ENCODE measurements around the gene FAAP20. TPM values are rescaled to one million over a fixed set of nuclear protein-coding genes. Genes with fewer than 3 reads are reported as not detected.

FAAP20 gene
- total and polyA plus RNA-seq, 9 of the 15 experiments (the other 6 are each of a cell fraction or from before 2014, with no cell fraction given): 0.58 to 143 (median 9.9) TPM

GRCh38 chr1:2237773-2238172 lies 43.2 kb upstream of the FAAP20 start (continued):
- 0 out of 2 replicates have a peak, but pooled peaks have one; percentile 42 for TF ChIP-seq ZBTB33 (CRISPR knock-in tag; IDR thresholded peaks at IDR 0.05)
- TF ChIP-seq HNRNPK (IDR thresholded peaks at IDR 0.05; ENCODE audit: low read depth, low read length, poor library complexity, severe bottlenecking): no peak
- TF ChIP-seq CXXC5 (CRISPR knock-in tag; IDR thresholded peaks at IDR 0.05): peak; percentile 15; the same call in 1 of the 2 replicates
- TF ChIP-seq SP1 (CRISPR knock-in tag; IDR thresholded peaks at IDR 0.05): no peak
- TF ChIP-seq YY1 (IDR thresholded peaks at IDR 0.05; ENCODE audit: borderline replicate concordance in 1 of 3, control insufficient read depth in 1 of 3, extremely low read depth in 1 of 3, insufficient read depth in 3 of 3, insufficient read length in 1 of 3, insufficient replicate concordance in 2 of 3, low read depth in 1 of 3, low read length in 2 of 3): no peak
- TF ChIP-seq RAD21 (CRISPR knock-in tag; conservative IDR thresholded peaks at IDR 0.05 in 1 of 2, IDR thresholded peaks at IDR 0.05 in 1 of 2): peak; percentile 17 to 51; a peak in 2 of 4 replicates
- TF ChIP-seq SMAD1 (IDR thresholded peaks at IDR 0.05; ENCODE audit: low read depth, low read length, partially characterized antibody): no peak
- TF ChIP-seq, protein P1, sequence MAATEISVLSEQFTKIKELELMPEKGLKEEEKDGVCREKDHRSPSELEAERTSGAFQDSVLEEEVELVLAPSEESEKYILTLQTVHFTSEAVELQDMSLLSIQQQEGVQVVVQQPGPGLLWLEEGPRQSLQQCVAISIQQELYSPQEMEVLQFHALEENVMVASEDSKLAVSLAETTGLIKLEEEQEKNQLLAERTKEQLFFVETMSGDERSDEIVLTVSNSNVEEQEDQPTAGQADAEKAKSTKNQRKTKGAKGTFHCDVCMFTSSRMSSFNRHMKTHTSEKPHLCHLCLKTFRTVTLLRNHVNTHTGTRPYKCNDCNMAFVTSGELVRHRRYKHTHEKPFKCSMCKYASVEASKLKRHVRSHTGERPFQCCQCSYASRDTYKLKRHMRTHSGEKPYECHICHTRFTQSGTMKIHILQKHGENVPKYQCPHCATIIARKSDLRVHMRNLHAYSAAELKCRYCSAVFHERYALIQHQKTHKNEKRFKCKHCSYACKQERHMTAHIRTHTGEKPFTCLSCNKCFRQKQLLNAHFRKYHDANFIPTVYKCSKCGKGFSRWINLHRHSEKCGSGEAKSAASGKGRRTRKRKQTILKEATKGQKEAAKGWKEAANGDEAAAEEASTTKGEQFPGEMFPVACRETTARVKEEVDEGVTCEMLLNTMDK (IDR thresholded peaks at IDR 0.05; ENCODE audit: borderline replicate concordance, insufficient read depth, low read depth, low read length, poor library complexity, severe bottlenecking): peak; percentile 70
- TF ChIP-seq RFX7 (CRISPR knock-in tag; IDR thresholded peaks at IDR 0.05): no peak
- TF ChIP-seq ZBTB7A (IDR thresholded peaks at IDR 0.05; ENCODE audit: borderline replicate concordance, control insufficient read depth, low read depth, low read length): no peak
- TF ChIP-seq ZNF584 (CRISPR knock-in tag; IDR thresholded peaks at IDR 0.05; ENCODE audit: low read depth): no peak
- TF ChIP-seq, protein P2, sequence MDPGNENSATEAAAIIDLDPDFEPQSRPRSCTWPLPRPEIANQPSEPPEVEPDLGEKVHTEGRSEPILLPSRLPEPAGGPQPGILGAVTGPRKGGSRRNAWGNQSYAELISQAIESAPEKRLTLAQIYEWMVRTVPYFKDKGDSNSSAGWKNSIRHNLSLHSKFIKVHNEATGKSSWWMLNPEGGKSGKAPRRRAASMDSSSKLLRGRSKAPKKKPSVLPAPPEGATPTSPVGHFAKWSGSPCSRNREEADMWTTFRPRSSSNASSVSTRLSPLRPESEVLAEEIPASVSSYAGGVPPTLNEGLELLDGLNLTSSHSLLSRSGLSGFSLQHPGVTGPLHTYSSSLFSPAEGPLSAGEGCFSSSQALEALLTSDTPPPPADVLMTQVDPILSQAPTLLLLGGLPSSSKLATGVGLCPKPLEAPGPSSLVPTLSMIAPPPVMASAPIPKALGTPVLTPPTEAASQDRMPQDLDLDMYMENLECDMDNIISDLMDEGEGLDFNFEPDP (CRISPR knock-in tag; IDR thresholded peaks at IDR 0.05): no peak
- TF ChIP-seq ATF6 (CRISPR knock-in tag; IDR thresholded peaks at IDR 0.05): no peak
- TF ChIP-seq ZNF764 (CRISPR knock-in tag; IDR thresholded peaks at IDR 0.05; ENCODE audit: low read depth): no peak
- no peak for TF ChIP-seq ZZZ3 (IDR thresholded peaks at IDR 0.05)
- TF ChIP-seq, protein P3, sequence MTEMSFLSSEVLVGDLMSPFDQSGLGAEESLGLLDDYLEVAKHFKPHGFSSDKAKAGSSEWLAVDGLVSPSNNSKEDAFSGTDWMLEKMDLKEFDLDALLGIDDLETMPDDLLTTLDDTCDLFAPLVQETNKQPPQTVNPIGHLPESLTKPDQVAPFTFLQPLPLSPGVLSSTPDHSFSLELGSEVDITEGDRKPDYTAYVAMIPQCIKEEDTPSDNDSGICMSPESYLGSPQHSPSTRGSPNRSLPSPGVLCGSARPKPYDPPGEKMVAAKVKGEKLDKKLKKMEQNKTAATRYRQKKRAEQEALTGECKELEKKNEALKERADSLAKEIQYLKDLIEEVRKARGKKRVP (CRISPR knock-in tag; IDR thresholded peaks at IDR 0.05): no peak
- no peak for TF ChIP-seq NRF1 (conservative IDR thresholded peaks at IDR 0.05 in 1 of 2, IDR thresholded peaks at IDR 0.05 in 1 of 2)
